A549 (cell line): ENCODE measurements around the gene PTPRCAP.

Source experiments
- ATOH8 ChIP-seq: fragments of 250-450 bp; sonication (Bioruptor Pico); IDR thresholded peaks from 2 replicates; pipeline ENCODE4 v1.5.0; 2020; ENCODE audit warnings: low read depth, mild to moderate bottlenecking, moderate library complexity
- CHD2 ChIP-seq: fragments of 150-350 bp; IDR thresholded peaks from 2 replicates; pipeline ENCODE4 v1.6.1; 2014; ENCODE audit warnings: low read length; ENCODE audit not compliant: partially characterized antibody
- CTCF ChIP-seq: fragments of >200 bp; sonication (Bioruptor Twin); formaldehyde crosslinking; IDR thresholded peaks from 3 replicates; pipeline ENCODE4 v1.5.1; 2016
- FOSL2 ChIP-seq, 2 experiments: fragments of 450-650 bp in 1 of 2; fragments of >200 bp in 1 of 2; sonication (Bioruptor Twin) in 1 of 2; formaldehyde crosslinking; IDR thresholded peaks; 2 replicates each; pipeline versions ENCODE4 v1.5.0 to v1.6.1; 2016 to 2020; ENCODE audit warnings: mild to moderate bottlenecking in 1 of 2, moderate library complexity in 1 of 2
- HEYL ChIP-seq: fragments of 250-450 bp; sonication (Bioruptor Pico); IDR thresholded peaks from 2 replicates; pipeline ENCODE4 v1.8.0; 2021; ENCODE audit warnings: mild to moderate bottlenecking, moderate library complexity
- KDM5A ChIP-seq: fragments of 200-600 bp; sonication (generic); IDR thresholded peaks from 2 replicates; pipeline ENCODE4 v1.6.1; 2016; ENCODE audit warnings: antibody characterized with exemption, mild to moderate bottlenecking
- POLR2A ChIP-seq: IDR thresholded peaks from 2 replicates; pipeline ENCODE4 v1.6.1; 2012; ENCODE audit warnings: mild to moderate bottlenecking, low read length
- RAD21 ChIP-seq, 2 experiments: fragments of >200 bp in 1 of 2; sonication (Bioruptor Twin) in 1 of 2; formaldehyde crosslinking in 1 of 2; IDR thresholded peaks in 1 of 2; conservative IDR thresholded peaks in 1 of 2; 2 replicates in 1 of 2; 3 replicates in 1 of 2; pipeline ENCODE4 v1.6.1; 2012 to 2018; ENCODE audit warnings: inconsistent platforms in 1 of 2
- RARB ChIP-seq: fragments of 250-450 bp; sonication (Bioruptor Pico); IDR thresholded peaks from 2 replicates; pipeline ENCODE4 v1.8.0; 2021; ENCODE audit warnings: mild to moderate bottlenecking, moderate library complexity
- SMC3 ChIP-seq: fragments of >200 bp; sonication (Bioruptor Twin); formaldehyde crosslinking; IDR thresholded peaks from 3 replicates; pipeline ENCODE4 v1.6.1; 2018; ENCODE audit warnings: inconsistent platforms
- TF ChIP-seq, protein P1 (sequence below): fragments of 150-350 bp; IDR thresholded peaks from 2 replicates; pipeline ENCODE4 v1.6.1; 2014; ENCODE audit warnings: low read depth, mild to moderate bottlenecking, low read length

DNA sequence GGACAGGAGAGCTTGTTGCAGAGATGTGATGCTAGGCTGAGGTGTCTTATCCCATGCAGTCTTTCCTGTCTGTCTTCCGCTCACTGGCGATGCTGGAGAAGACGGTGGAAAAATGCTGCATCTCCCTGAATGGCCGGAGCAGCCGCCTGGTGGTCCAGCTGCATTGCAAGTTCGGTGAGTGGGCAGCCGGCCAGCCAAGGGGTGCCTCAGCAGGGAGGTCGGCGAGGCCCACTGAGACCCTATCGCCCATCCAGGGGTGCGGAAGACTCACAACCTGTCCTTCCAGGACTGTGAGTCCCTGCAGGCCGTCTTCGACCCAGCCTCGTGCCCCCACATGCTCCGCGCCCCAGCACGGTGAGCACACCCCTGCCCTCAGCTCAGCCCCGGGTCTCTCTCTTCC lies 44.0 kb downstream of the PTPRCAP start:
- no peak for TF ChIP-seq CTCF
- TF ChIP-seq POLR2A: no peak
- TF ChIP-seq CHD2: no peak
- TF ChIP-seq SMC3: no peak
- TF ChIP-seq FOSL2 (IDR thresholded peaks at IDR 0.05): no peak
- no peak for TF ChIP-seq FOSL2 (CRISPR knock-in tag; IDR thresholded peaks at IDR 0.05)
- TF ChIP-seq RARB: no peak
- no peak for TF ChIP-seq RAD21 (conservative IDR thresholded peaks at IDR 0.05 in 1 of 2, IDR thresholded peaks at IDR 0.05 in 1 of 2)
- no peak for TF ChIP-seq HEYL
- TF ChIP-seq ATOH8 (CRISPR knock-in tag): no peak
- TF ChIP-seq, protein P1, sequence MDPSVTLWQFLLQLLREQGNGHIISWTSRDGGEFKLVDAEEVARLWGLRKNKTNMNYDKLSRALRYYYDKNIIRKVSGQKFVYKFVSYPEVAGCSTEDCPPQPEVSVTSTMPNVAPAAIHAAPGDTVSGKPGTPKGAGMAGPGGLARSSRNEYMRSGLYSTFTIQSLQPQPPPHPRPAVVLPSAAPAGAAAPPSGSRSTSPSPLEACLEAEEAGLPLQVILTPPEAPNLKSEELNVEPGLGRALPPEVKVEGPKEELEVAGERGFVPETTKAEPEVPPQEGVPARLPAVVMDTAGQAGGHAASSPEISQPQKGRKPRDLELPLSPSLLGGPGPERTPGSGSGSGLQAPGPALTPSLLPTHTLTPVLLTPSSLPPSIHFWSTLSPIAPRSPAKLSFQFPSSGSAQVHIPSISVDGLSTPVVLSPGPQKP: no peak
- no peak for TF ChIP-seq KDM5A
